ENCODE data around the gene CFDP1. TPM values are rescaled to one million over a fixed set of nuclear protein-coding genes. Genes with fewer than 3 reads are reported as not detected.

CFDP1 gene
- total and polyA plus RNA-seq, 12 donors, result 40.6 to 129 (median 61.4) TPM

- Histone ChIP-seq H3K4me1 (replicated peaks in 1 of 2) (peaks cover 32 to 38% of the 10 kb centered on the region in 2 donors), H3K27ac (peak overlapping the region in 1 of 5 donors; percentile 36), H3K9me3 (replicated peaks in 1 of 3) (no peaks in the 10 kb centered on the region), H3K4me3 (no peak overlapping the region), H3K27me3 (no peaks in the 10 kb centered on the region), H3K36me3 (replicated peaks in 1 of 2) (no peaks in the 10 kb centered on the region)
- WGBS, 4 donors, result 51 to 68% (median 64%) methylated on average over 4 of the region's 4 CpGs
- no peak for TF ChIP-seq CTCF (IDR thresholded peaks at IDR 0.05)
- TF ChIP-seq POLR2A (IDR thresholded peaks at IDR 0.05), result no peak
- intact Hi-C loops (cut with DNase I), result no loop called here
- DNase-seq, result no peak
Observed at GRCh38 chr16:75423723-75424104, 9.6 kb downstream of the CFDP1 start.

- intact Hi-C loops (cut with DNase I), result no loop called here
- Histone ChIP-seq H3K27me3 (no peaks in the 10 kb centered on the region), H3K9me3 (replicated peaks in 1 of 3) (no peaks in the 10 kb centered on the region), H3K36me3 (replicated peaks in 1 of 2) (no peaks in the 10 kb centered on the region), H3K27ac (peak overlapping the region in 1 of 5 donors; percentile 38), H3K4me1 (replicated peaks in 1 of 2) (peaks cover 32 to 44% of the 10 kb centered on the region in 2 donors), H3K4me3 (no peak overlapping the region)
- TF ChIP-seq CTCF (IDR thresholded peaks at IDR 0.05), result no peak
- TF ChIP-seq POLR2A (IDR thresholded peaks at IDR 0.05), result no peak
- 95 to 100% (median 98%) methylated on average over 1 of the region's 1 CpG for WGBS, 4 donors
- DNase-seq, result no peak
Observed at GRCh38 chr16:75421820-75422126, 11.5 kb downstream of the CFDP1 start.

GRCh38 chr16:75420987-75421819 lies 12.1 kb downstream of the CFDP1 start:
- Histone ChIP-seq H3K27me3 (no peaks in the 10 kb centered on the region), H3K4me3 (no peak overlapping the region), H3K27ac (peak overlapping the region in 2 of 5 donors; percentile 9 to 38), H3K4me1 (replicated peaks in 1 of 2) (peaks cover 27 to 42% of the 10 kb centered on the region in 2 donors), H3K9me3 (replicated peaks in 1 of 3) (no peaks in the 10 kb centered on the region), H3K36me3 (replicated peaks in 1 of 2) (no peaks in the 10 kb centered on the region)
- DNase-seq, result peak in 6 of 7 donors; percentile 47 to 80 (median 62)
- intact Hi-C loops (cut with DNase I), result no loop called here
- 38 to 58% (median 47%) methylated on average over 7 to 8 of the region's 8 CpGs for WGBS, 4 donors
- no peak for TF ChIP-seq CTCF (IDR thresholded peaks at IDR 0.05)
- TF ChIP-seq POLR2A (IDR thresholded peaks at IDR 0.05), result no peak

GRCh38 chr16:75416904-75417565 lies 16.3 kb downstream of the CFDP1 start:
- H3K27me3 ChIP-seq, result no peaks in the 10 kb centered on the region
- peaks cover 0 to 6% of the 10 kb centered on the region in 2 donors for H3K36me3 ChIP-seq (replicated peaks in 1 of 2)
- no peaks in the 10 kb centered on the region for H3K9me3 ChIP-seq (replicated peaks in 1 of 3)
- 21 to 35% (median 32%) methylated on average over 2 of the region's 2 CpGs for WGBS, 4 donors
- TF ChIP-seq CTCF (IDR thresholded peaks at IDR 0.05) (no peak), POLR2A (IDR thresholded peaks at IDR 0.05) (no peak)
- peaks cover 18 to 33% of the 10 kb centered on the region in 2 donors for H3K4me1 ChIP-seq (replicated peaks in 1 of 2)
- intact Hi-C loops (cut with DNase I), result no loop called here
- peak in 1 of 7 donors; percentile 38 for DNase-seq
- no peak overlapping the region for H3K4me3 ChIP-seq
- H3K27ac ChIP-seq, result no peak overlapping the region

Data from adrenal gland (tissue), 12 donors.